ENCODE measurements around the gene GYG2. TPM values are rescaled to one million over a fixed set of nuclear protein-coding genes. Genes with fewer than 3 reads are reported as not detected.

Gene GYG2
- total and polyA plus RNA-seq, 2 donors (not counting 3 experiments of a cell fraction or from before 2014, with no cell fraction given): 0.12 to 0.22 TPM

- H3K36me3 ChIP-seq (ENCODE audit: control insufficient read depth in 2 of 2, extremely low read depth in 1 of 2, insufficient read depth in 2 of 2, low read length in 2 of 2): no peaks in the 10 kb centered on the region
- H3K27ac ChIP-seq (ENCODE audit: insufficient read depth, low read depth, low read length): no peak overlapping the region
- H3K4me1 ChIP-seq (ENCODE audit: control insufficient read depth, extremely low read depth, insufficient read depth, low read length): no peaks in the 10 kb centered on the region
- H3K27me3 ChIP-seq (ENCODE audit: control insufficient read depth in 2 of 2, insufficient read depth in 2 of 2, low read length in 2 of 2): no peaks in the 10 kb centered on the region
- POLR2A ChIA-PET: no interaction called here
- no peaks in the 10 kb centered on the region for H4K20me1 ChIP-seq (replicated peaks; ENCODE audit: control insufficient read depth, extremely low read depth, insufficient read depth, low read length)
- H3K9me1 ChIP-seq (replicated peaks; ENCODE audit: control insufficient read depth, extremely low read depth, insufficient read depth, low read length): no peaks in the 10 kb centered on the region
- BruUV-seq (replicated peaks): no TSS peak
- no peak overlapping the region for H3K4me2 ChIP-seq (ENCODE audit: insufficient read depth, low read length)
- H3K9me3 ChIP-seq (replicated peaks; ENCODE audit: control insufficient read depth, insufficient read depth, low read length): no peaks in the 10 kb centered on the region
- DNase-seq (ENCODE audit: low read depth, low spot score) (no peak), FAIRE-seq (no peak)
- no peak overlapping the region for H3K9ac ChIP-seq (replicated peaks; ENCODE audit: extremely low read depth, insufficient read depth, low read length)
- no peak overlapping the region for H2AFZ ChIP-seq (ENCODE audit: low read depth, low read length)
- TF ChIP-seq FOS (IDR thresholded peaks at IDR 0.05; ENCODE audit: borderline replicate concordance, insufficient read depth, low read length): no peak
- TF ChIP-seq CTCF (IDR thresholded peaks at IDR 0.05; ENCODE audit: extremely low read depth in 1 of 2, insufficient read depth in 1 of 2, low read depth in 1 of 2, low read length in 2 of 2): no peak
- TF ChIP-seq POLR2A (IDR thresholded peaks at IDR 0.05; ENCODE audit: low read depth, low read length): no peak
- no peak for TF ChIP-seq JUN (IDR thresholded peaks at IDR 0.05; ENCODE audit: borderline replicate concordance, insufficient read depth, insufficient read length, low read depth)
- TF ChIP-seq EZH2 (IDR thresholded peaks at IDR 0.05; ENCODE audit: borderline replicate concordance, low read depth, low read length, severe bottlenecking): no peak
- no peak for TF ChIP-seq GATA2 (IDR thresholded peaks at IDR 0.05; ENCODE audit: insufficient read depth, insufficient read length, low read depth, low read length)
- no peak for TF ChIP-seq POLR2AphosphoS5 (IDR thresholded peaks at IDR 0.05; ENCODE audit: insufficient read depth, low read depth, low read length)
- TF ChIP-seq MYC (IDR thresholded peaks at IDR 0.05; ENCODE audit: low read depth, low read length): no peak
- TF ChIP-seq, protein P1, sequence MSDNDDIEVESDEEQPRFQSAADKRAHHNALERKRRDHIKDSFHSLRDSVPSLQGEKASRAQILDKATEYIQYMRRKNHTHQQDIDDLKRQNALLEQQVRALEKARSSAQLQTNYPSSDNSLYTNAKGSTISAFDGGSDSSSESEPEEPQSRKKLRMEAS (IDR thresholded peaks at IDR 0.05; ENCODE audit: insufficient read depth, insufficient read length): no peak
- CTCF ChIA-PET: no interaction called here
- H3K79me2 ChIP-seq (ENCODE audit: control insufficient read depth, insufficient read depth, low read length): no peaks in the 10 kb centered on the region
- intact Hi-C loops (cut with micrococcal nuclease) (no loop called here), dilution Hi-C loops (cut with MboI; ENCODE audit: extremely low pct_ligation_motif_present, low sequenced_read_pairs) (no loop called here)
- H3K4me3 ChIP-seq (replicated peaks in 1 of 3; ENCODE audit: insufficient read depth in 1 of 3, low read depth in 1 of 3, low read length in 3 of 3): no peak overlapping the region
Observed at GRCh38 chrX:2784026-2784425, 44.7 kb upstream of the GYG2 start.
